Measurements from ENCODE around the gene HDAC6. TPM values are rescaled to one million over a fixed set of nuclear protein-coding genes. Genes with fewer than 3 reads are reported as not detected.

The HDAC6 gene
- total and polyA plus RNA-seq, 10 of the 15 experiments (the other 5 are each of a cell fraction or from before 2014, with no cell fraction given): 8.3 to 47.0 (median 34.1) TPM

DNA sequence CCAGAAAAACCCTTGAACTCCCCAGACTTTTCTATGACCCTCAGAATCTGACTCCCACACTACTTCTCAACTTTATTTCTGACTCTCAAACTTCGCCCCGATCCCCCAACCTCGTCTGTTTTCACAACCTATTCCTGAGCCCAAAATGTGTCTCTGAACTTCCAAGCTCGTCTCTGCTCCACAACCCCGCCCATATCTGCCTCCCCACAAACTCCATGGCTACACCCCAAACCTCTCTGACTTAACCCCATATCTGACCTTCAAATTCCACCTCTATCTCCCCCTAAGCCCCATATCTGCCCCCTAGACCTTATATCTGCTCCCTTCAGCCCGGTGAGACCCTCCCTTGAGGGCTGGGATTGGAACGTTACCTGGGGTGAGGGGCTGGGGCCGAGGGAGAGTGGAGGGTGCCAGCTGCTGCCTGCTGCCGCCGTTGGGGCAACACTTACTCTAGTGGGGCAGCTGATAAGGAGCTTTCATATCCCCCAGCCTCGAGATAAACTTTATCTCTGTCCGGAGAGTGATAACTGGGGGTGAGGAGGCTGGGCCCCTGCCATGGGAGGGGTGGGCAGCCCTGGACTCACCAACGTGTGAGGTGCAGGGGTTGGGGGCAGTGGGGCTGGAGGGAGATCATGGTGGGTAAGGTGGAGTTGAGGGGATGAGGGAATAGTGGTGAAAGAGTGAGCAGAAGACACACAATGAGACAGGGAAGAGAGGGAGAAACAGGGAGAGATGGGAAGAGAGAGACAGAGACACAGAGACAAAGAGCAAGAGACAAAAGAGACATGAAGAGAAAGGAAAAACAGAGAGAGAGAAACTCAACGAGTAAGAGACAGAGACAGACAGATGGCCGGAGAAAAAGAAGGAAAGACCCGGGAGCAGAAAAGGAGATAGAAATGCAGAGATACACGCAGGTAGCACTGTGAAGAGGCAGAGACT lies 14.1 kb upstream of the HDAC6 start:
- no peak overlapping the region for H2AFZ ChIP-seq (ENCODE audit: control insufficient read depth, low read depth, low read length)
- WGBS (ENCODE audit: insufficient coverage, insufficient replicate concordance, low lambda C conversion rate, missing lambda C conversion rate): 17% methylated on average over 16 of the region's 17 CpGs
- H3K36me3 ChIP-seq (ENCODE audit: control insufficient read depth in 2 of 2, insufficient read depth in 2 of 2, low read length in 1 of 2): no peaks in the 10 kb centered on the region
- ChIA-PET CTCF (no interaction called here), SMC1A (ENCODE audit: uncharacterized antibody, unreplicated experiment) (no interaction called here), POLR2A (no interaction called here), RAD21 (ENCODE audit: unreplicated experiment) (no interaction called here)
- DNase-seq (ENCODE audit: low read depth, low spot score) (no peak), ATAC-seq (no peak), FAIRE-seq (no peak)
- H3K9me3 ChIP-seq (replicated peaks; ENCODE audit: control insufficient read depth, insufficient read depth, low read length): no peaks in the 10 kb centered on the region
- TF ChIP-seq, protein P1, sequence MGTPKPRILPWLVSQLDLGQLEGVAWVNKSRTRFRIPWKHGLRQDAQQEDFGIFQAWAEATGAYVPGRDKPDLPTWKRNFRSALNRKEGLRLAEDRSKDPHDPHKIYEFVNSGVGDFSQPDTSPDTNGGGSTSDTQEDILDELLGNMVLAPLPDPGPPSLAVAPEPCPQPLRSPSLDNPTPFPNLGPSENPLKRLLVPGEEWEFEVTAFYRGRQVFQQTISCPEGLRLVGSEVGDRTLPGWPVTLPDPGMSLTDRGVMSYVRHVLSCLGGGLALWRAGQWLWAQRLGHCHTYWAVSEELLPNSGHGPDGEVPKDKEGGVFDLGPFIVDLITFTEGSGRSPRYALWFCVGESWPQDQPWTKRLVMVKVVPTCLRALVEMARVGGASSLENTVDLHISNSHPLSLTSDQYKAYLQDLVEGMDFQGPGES (IDR thresholded peaks at IDR 0.05): no peak
- no peak for TF ChIP-seq HCFC1 (IDR thresholded peaks at IDR 0.05; ENCODE audit: low read length)
- no peaks in the 10 kb centered on the region for H3K27me3 ChIP-seq (replicated peaks in 1 of 2; ENCODE audit: control insufficient read depth in 2 of 2, insufficient read depth in 2 of 2, low read length in 1 of 2)
- no TSS peak for BruUV-seq (replicated peaks)
- no peak overlapping the region for H3K9ac ChIP-seq (ENCODE audit: control insufficient read depth, insufficient read depth, low read length)
- intact Hi-C loops (cut with micrococcal nuclease; ENCODE audit: unreplicated experiment) (no loop called here), in situ Hi-C loops (cut with MboI) (no loop called here)
- no peaks in the 10 kb centered on the region for H4K20me1 ChIP-seq (ENCODE audit: control insufficient read depth, insufficient read depth)
- no peak overlapping the region for H3K4me3 ChIP-seq
- H3K4me1 ChIP-seq (ENCODE audit: control insufficient read depth, insufficient read depth, low read length): no peaks in the 10 kb centered on the region
- no peak overlapping the region for H3K4me2 ChIP-seq (ENCODE audit: control insufficient read depth, insufficient read depth)
- no peaks in the 10 kb centered on the region for H3K79me2 ChIP-seq (ENCODE audit: control insufficient read depth, insufficient read depth, low read length)
- H3K27ac ChIP-seq (ENCODE audit: control insufficient read depth, insufficient read depth): no peak overlapping the region

DNA sequence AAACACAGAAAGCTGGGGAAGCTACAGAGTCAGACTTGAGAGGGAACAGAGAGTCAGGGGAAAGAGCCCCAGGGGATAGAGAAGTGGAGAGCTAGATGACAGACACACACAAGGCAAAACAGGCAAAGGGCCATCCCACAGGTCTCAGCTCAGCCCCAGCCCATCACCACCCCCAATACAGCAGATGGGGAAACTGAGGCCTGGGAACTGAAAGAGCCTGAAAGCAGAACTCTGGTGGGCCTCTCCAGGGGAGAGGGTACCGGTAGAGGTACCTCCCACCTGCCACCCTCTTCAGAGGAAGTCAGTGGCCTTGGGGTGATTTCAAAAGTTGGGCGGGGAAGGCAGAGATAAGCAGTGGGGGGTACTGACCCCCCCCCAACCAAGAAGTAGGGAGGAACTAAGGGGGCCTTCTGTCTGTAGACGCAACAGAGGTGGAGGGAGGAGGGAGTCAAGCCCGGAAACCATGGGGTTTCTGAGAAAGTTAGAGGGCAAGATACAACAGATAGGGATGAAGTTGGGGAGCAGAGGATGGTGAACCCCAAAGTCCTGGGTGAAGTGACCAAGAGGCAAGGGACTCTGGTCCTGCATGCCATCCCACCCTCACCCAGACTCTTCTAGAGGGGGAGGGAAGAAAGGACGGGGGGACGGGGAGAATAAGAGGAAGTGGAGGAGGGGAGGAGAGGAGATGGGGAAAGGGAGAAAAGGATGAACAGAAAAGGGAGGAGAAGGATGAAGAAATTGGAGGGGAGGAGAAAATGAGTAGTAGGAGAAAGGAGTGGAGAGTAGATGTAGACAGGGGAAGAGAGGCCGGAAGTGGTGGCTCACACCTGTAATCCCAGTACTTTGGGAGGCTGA lies 12.3 kb upstream of the HDAC6 start:
- RAD21 ChIA-PET (ENCODE audit: unreplicated experiment): no interaction called here
- intact Hi-C loops (cut with micrococcal nuclease; ENCODE audit: unreplicated experiment) (no loop called here), in situ Hi-C loops (cut with MboI) (loop anchor here (5.0 kb wide), 1 partner anchor 38 kb away; the partner anchor contains the start of gene ERAS)
- no peaks in the 10 kb centered on the region for H3K36me3 ChIP-seq (ENCODE audit: control insufficient read depth in 2 of 2, insufficient read depth in 2 of 2, low read length in 1 of 2)
- DNase-seq (ENCODE audit: low read depth, low spot score) (no peak), FAIRE-seq (no peak), ATAC-seq (no peak)
- no peak overlapping the region for H3K4me3 ChIP-seq
- no peak overlapping the region for H3K27ac ChIP-seq (ENCODE audit: control insufficient read depth, insufficient read depth)
- BruUV-seq (replicated peaks): no TSS peak
- H3K4me1 ChIP-seq (ENCODE audit: control insufficient read depth, insufficient read depth, low read length): no peaks in the 10 kb centered on the region
- 31% methylated on average over 5 of the region's 7 CpGs for WGBS (ENCODE audit: insufficient coverage, insufficient replicate concordance, low lambda C conversion rate, missing lambda C conversion rate)
- no peaks in the 10 kb centered on the region for H4K20me1 ChIP-seq (ENCODE audit: control insufficient read depth, insufficient read depth)
- H2AFZ ChIP-seq (ENCODE audit: control insufficient read depth, low read depth, low read length): no peak overlapping the region
- H3K9me3 ChIP-seq (replicated peaks; ENCODE audit: control insufficient read depth, insufficient read depth, low read length): no peaks in the 10 kb centered on the region
- CTCF ChIA-PET: no interaction called here
- SMC1A ChIA-PET (ENCODE audit: uncharacterized antibody, unreplicated experiment): interaction anchor here (0.6 to 0.8 kb wide), 2 partner anchors 12 to 327 kb away, joined by 3 read pairs; partner anchors contain the start of gene HDAC6
- H3K27me3 ChIP-seq (replicated peaks in 1 of 2; ENCODE audit: control insufficient read depth in 2 of 2, insufficient read depth in 2 of 2, low read length in 1 of 2): no peaks in the 10 kb centered on the region
- no peak overlapping the region for H3K9ac ChIP-seq (ENCODE audit: control insufficient read depth, insufficient read depth, low read length)
- H3K4me2 ChIP-seq (ENCODE audit: control insufficient read depth, insufficient read depth): no peak overlapping the region
- POLR2A ChIA-PET: no interaction called here
- no peaks in the 10 kb centered on the region for H3K79me2 ChIP-seq (ENCODE audit: control insufficient read depth, insufficient read depth, low read length)
- no peak for TF ChIP-seq CHD4 (IDR thresholded peaks at IDR 0.05)
- TF ChIP-seq NRF1 (conservative IDR thresholded peaks at IDR 0.05; ENCODE audit: low read depth, low read length): no peak
- no peak for TF ChIP-seq SREBF2 (IDR thresholded peaks at IDR 0.05; ENCODE audit: low read length)
- TF ChIP-seq POLR2AphosphoS2 (IDR thresholded peaks at IDR 0.05; ENCODE audit: low read depth, low read length): no peak
- no peak for TF ChIP-seq STAT3 (IDR thresholded peaks at IDR 0.05; ENCODE audit: low read depth, low read length)
- TF ChIP-seq SUZ12 (IDR thresholded peaks at IDR 0.05; ENCODE audit: unreplicated experiment): no peak
- TF ChIP-seq MYB (IDR thresholded peaks at IDR 0.05; ENCODE audit: borderline replicate concordance, low read depth, low read length): no peak
- TF ChIP-seq, protein P2, sequence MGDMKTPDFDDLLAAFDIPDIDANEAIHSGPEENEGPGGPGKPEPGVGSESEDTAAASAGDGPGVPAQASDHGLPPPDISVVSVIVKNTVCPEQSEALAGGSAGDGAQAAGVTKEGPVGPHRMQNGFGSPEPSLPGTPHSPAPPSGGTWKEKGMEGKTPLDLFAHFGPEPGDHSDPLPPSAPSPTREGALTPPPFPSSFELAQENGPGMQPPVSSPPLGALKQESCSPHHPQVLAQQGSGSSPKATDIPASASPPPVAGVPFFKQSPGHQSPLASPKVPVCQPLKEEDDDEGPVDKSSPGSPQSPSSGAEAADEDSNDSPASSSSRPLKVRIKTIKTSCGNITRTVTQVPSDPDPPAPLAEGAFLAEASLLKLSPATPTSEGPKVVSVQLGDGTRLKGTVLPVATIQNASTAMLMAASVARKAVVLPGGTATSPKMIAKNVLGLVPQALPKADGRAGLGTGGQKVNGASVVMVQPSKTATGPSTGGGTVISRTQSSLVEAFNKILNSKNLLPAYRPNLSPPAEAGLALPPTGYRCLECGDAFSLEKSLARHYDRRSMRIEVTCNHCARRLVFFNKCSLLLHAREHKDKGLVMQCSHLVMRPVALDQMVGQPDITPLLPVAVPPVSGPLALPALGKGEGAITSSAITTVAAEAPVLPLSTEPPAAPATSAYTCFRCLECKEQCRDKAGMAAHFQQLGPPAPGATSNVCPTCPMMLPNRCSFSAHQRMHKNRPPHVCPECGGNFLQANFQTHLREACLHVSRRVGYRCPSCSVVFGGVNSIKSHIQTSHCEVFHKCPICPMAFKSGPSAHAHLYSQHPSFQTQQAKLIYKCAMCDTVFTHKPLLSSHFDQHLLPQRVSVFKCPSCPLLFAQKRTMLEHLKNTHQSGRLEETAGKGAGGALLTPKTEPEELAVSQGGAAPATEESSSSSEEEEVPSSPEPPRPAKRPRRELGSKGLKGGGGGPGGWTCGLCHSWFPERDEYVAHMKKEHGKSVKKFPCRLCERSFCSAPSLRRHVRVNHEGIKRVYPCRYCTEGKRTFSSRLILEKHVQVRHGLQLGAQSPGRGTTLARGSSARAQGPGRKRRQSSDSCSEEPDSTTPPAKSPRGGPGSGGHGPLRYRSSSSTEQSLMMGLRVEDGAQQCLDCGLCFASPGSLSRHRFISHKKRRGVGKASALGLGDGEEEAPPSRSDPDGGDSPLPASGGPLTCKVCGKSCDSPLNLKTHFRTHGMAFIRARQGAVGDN (IDR thresholded peaks at IDR 0.05): no peak
